ENCODE measurements around the gene PDE6H.

- TF ChIP-seq CTCF (conservative IDR thresholded peaks at IDR 0.05; ENCODE audit: low read depth, low read length) (no peak), EZH2 (IDR thresholded peaks at IDR 0.05; ENCODE audit: borderline replicate concordance, low read depth, low read length, poor library complexity, severe bottlenecking) (no peak)
Measured at GRCh38 chr12:14950421-14950820, 22.4 kb upstream of the PDE6H start.

Data from A673 (cell line).